Adipocyte (in vitro differentiated cells): ENCODE measurements around the gene COTL1.
"Not testable (repeated sequence)": the region's sequence is repeated elsewhere in the genome, so short reads cannot be mapped to it uniquely, and the experiment has no call there.

Experiments used
- DNase-seq: peaks from one replicate; pipeline ENCODE4 v3.0.0-alpha.2; 2015; ENCODE audit warnings: low read depth
- H3K27me3 ChIP-seq: replicated peaks from 2 replicates; pipeline ENCODE4 v1.7.0; 2013; ENCODE audit warnings: mild to moderate bottlenecking, low read length, moderate library complexity; ENCODE audit not compliant: control insufficient read depth, insufficient read depth
- H3K36me3 ChIP-seq: 2 replicates; pipeline ENCODE4 v1.7.0; 2013; ENCODE audit warnings: low read length, mild to moderate bottlenecking, moderate library complexity; ENCODE audit not compliant: control insufficient read depth, insufficient read depth, severe bottlenecking
- H3K4me1 ChIP-seq: 2 replicates; pipeline ENCODE4 v1.7.0; 2013; ENCODE audit warnings: mild to moderate bottlenecking, low read length, moderate library complexity; ENCODE audit not compliant: control insufficient read depth, insufficient read depth
- H3K4me3 ChIP-seq: 2 replicates; pipeline ENCODE4 v1.7.0; 2013; ENCODE audit warnings: mild to moderate bottlenecking, low read length, moderate library complexity
- H3K9ac ChIP-seq: 2 replicates; pipeline ENCODE4 v1.7.0; 2013; ENCODE audit warnings: mild to moderate bottlenecking, low read length, moderate library complexity
- H3K9me3 ChIP-seq: 2 replicates; pipeline ENCODE4 v1.7.0; 2013; ENCODE audit warnings: mild to moderate bottlenecking, low read length, moderate library complexity; ENCODE audit not compliant: control insufficient read depth

COTL1 gene

DNA sequence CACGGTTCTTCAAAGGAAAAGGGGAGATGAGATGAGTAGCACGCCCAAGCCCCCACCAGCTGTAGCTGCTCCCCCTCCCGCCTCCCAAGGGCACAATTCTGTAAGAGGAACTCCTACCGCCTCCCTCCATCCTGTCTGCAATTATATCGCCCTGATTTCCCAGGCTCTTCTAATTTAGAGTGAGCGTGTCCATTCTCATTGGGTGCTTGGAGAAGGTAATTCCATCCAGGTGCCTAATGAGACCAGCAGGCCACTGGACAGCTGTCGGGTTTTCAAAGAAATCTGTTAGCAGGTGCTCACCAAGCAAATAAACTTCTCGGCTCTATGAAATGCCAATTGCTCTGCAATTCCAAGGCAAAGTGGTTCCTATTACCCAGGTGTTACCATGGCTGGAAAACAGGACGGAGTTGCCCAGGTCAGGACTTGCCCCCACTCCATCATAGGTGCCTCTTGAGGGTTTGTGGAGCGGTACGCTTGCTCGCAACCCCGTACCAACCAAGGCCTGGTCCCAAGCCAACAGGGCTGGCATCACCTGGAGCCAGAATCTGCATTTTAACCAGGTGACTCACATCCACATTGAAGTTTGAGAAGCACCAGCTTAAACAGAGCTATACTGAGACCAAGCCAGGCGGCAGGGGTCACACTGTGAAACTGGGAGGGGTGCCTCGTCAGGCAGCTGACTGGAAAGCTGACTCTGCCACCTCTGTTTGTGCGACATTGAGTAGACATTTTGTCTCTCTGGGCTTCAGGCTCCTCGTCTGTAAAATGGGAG, 97.0 kb downstream of the COTL1 start:
- no peak overlapping the region for H3K9ac ChIP-seq
- no peaks in the 10 kb centered on the region for H3K9me3 ChIP-seq
- H3K4me1 ChIP-seq: no peaks in the 10 kb centered on the region
- H3K4me3 ChIP-seq: no peak overlapping the region
- no peak for DNase-seq
- H3K27me3 ChIP-seq: no peaks in the 10 kb centered on the region
- no peaks in the 10 kb centered on the region for H3K36me3 ChIP-seq

- Histone ChIP-seq H3K9me3 (no peaks in the 10 kb centered on the region), H3K27me3 (no peaks in the 10 kb centered on the region), H3K4me3 (no peak overlapping the region), H3K36me3 (no peaks in the 10 kb centered on the region), H3K4me1 (no peaks in the 10 kb centered on the region), H3K9ac (no peak overlapping the region)
- no peak for DNase-seq
Measured at GRCh38 chr16:84519855-84520254, 98.0 kb downstream of the COTL1 start.

- DNase-seq: no peak
- H3K9ac ChIP-seq: no peak overlapping the region
- H3K36me3 ChIP-seq: no peaks in the 10 kb centered on the region
- no peaks in the 10 kb centered on the region for H3K27me3 ChIP-seq
- H3K4me3 ChIP-seq: no peak overlapping the region
- H3K9me3 ChIP-seq: no peaks in the 10 kb centered on the region
- H3K4me1 ChIP-seq: no peaks in the 10 kb centered on the region
Measured at GRCh38 chr16:84518804-84519341, 99.0 kb downstream of the COTL1 start.

DNA sequence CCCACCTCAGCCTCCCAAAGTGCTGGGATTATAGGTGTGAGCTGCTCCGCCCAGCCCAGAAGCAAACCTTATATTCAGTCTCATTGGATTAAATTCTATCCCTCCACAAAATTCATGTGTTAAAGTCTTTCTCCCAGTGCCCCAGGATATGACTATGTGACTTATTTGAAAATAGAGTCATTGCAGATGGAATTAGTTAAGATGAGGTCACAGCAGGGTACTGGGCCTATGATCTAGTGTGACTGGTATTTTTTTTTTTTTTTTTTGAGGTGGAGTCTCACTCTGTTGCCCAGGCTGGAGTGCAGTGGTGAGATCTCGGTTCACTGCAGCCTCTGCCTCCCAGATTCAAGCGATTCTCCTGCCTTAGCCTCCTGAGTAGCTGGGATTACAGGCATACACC, 99.7 kb downstream of the COTL1 start:
- not testable (repeated sequence) for H3K36me3 ChIP-seq, H3K27me3 ChIP-seq, H3K4me3 ChIP-seq, H3K9ac ChIP-seq, H3K9me3 ChIP-seq, H3K4me1 ChIP-seq
- peak; percentile 67 for DNase-seq

- Histone ChIP-seq H3K27me3 (no peaks in the 10 kb centered on the region), H3K9ac (no peak overlapping the region), H3K4me3 (no peak overlapping the region), H3K9me3 (no peaks in the 10 kb centered on the region), H3K36me3 (no peaks in the 10 kb centered on the region), H3K4me1 (no peaks in the 10 kb centered on the region)
- DNase-seq: no peak
Measured at GRCh38 chr16:84517366-84517765, 100.5 kb downstream of the COTL1 start.
